Caki2 (cell line): ENCODE results near the gene RAB3GAP2. TPM values are rescaled to one million over a fixed set of nuclear protein-coding genes. Genes with fewer than 3 reads are reported as not detected.
"Not testable (repeated sequence)": the region's sequence is repeated elsewhere in the genome, so short reads cannot be mapped to it uniquely, and the experiment has no call there.

Experiments used
- DNase-seq: peaks from one replicate; pipeline ENCODE4 v3.0.0-alpha.2; 2015; ENCODE audit warnings: low read depth
- in situ Hi-C: cut with HindIII; loops from 2 replicates; pipeline ENCODE4 v1.10.0; 2016; ENCODE audit warnings: low sequenced_read_pairs, low pct_unique_long_range_greater_than_20kb, mixed read lengths
- total RNA-seq: library from RNA; depleted of rRNA; stranded (reverse); fragments of >200 nt; shearing (Covaris generic); gene quantifications from 2 replicates; pipeline ENCODE4 v1.2.3, GENCODE V29; 2014; ENCODE audit warnings: low replicate concordance

The RAB3GAP2 gene
- total RNA-seq, 1 experiment from 2014 or later, result 11.2 TPM

- in situ Hi-C loops, result no loop called here
- no peak for DNase-seq
Measured at GRCh38 chr1:220170836-220171526, 101.3 kb downstream of the RAB3GAP2 start.

GRCh38 chr1:220169887-220170286 lies 102.4 kb downstream of the RAB3GAP2 start:
- in situ Hi-C loops, DNase-seq: not testable (repeated sequence)

GRCh38 chr1:220166853-220167252 lies 105.4 kb downstream of the RAB3GAP2 start:
- in situ Hi-C loops, result no loop called here
- DNase-seq, result no peak

GRCh38 chr1:220164517-220164916 lies 107.7 kb downstream of the RAB3GAP2 start:
- DNase-seq, result no peak
- in situ Hi-C loops, result no loop called here

- in situ Hi-C loops, result no loop called here
- DNase-seq, result no peak
Measured at GRCh38 chr1:220164116-220164515, 108.1 kb downstream of the RAB3GAP2 start.

GRCh38 chr1:220160027-220160426 lies 112.2 kb downstream of the RAB3GAP2 start:
- DNase-seq, result no peak
- in situ Hi-C loops, result no loop called here

- in situ Hi-C loops, result no loop called here
- DNase-seq, result no peak
Measured at GRCh38 chr1:220159041-220159440, 113.2 kb downstream of the RAB3GAP2 start.

- in situ Hi-C loops, DNase-seq: not testable (repeated sequence)
Measured at GRCh38 chr1:220158530-220158929, 113.7 kb downstream of the RAB3GAP2 start.

GRCh38 chr1:220157738-220158137 lies 114.5 kb downstream of the RAB3GAP2 start:
- no peak for DNase-seq

GRCh38 chr1:220156620-220157146 lies 115.6 kb downstream of the RAB3GAP2 start:
- no peak for DNase-seq
- in situ Hi-C loops, result no loop called here

More at GRCh38 chr1:220157738-220158137, 114.5 kb downstream of the RAB3GAP2 start:
- in situ Hi-C loops, result no loop called here

GRCh38 chr1:220153147-220153546 lies 119.1 kb downstream of the RAB3GAP2 start:
- in situ Hi-C loops, result no loop called here
- no peak for DNase-seq

GRCh38 chr1:220151454-220151853 lies 120.8 kb downstream of the RAB3GAP2 start:
- DNase-seq, result no peak
- in situ Hi-C loops, result no loop called here

- DNase-seq, result no peak
Measured at GRCh38 chr1:220149742-220150141, 122.5 kb downstream of the RAB3GAP2 start.

GRCh38 chr1:220144051-220144450 lies 128.2 kb downstream of the RAB3GAP2 start:
- no peak for DNase-seq
- in situ Hi-C loops, result no loop called here

More at GRCh38 chr1:220149742-220150141, 122.5 kb downstream of the RAB3GAP2 start:
- in situ Hi-C loops, result no loop called here

GRCh38 chr1:220139966-220140365 lies 132.3 kb downstream of the RAB3GAP2 start:
- no peak for DNase-seq
- in situ Hi-C loops, result no loop called here

GRCh38 chr1:220137019-220137786 lies 135.1 kb downstream of the RAB3GAP2 start:
- DNase-seq, result no peak
- in situ Hi-C loops, result no loop called here

- DNase-seq, result no peak
- in situ Hi-C loops, result no loop called here
Measured at GRCh38 chr1:220135755-220136154, 136.5 kb downstream of the RAB3GAP2 start.

GRCh38 chr1:220129479-220130210 lies 142.6 kb downstream of the RAB3GAP2 start:
- DNase-seq, result no peak
- in situ Hi-C loops, result no loop called here

- no peak for DNase-seq
- in situ Hi-C loops, result no loop called here
Measured at GRCh38 chr1:220127076-220127475, 145.2 kb downstream of the RAB3GAP2 start.
